MM.1S (cell line): ENCODE results near the gene STARD10.

Source experiments
- CTCF ChIP-seq: fragments of 300-600 bp; sonication (generic); IDR thresholded peaks from 2 replicates; pipeline ENCODE4 v1.5.1; 2016; ENCODE audit warnings: antibody characterized with exemption, low read length, mixed read lengths
- EZH2 ChIP-seq: fragments of 300-600 bp; sonication (generic); optimal IDR thresholded peaks from 2 replicates; pipeline ENCODE3; 2017; ENCODE audit warnings: low read depth, mild to moderate bottlenecking, antibody characterized with exemption, low read length, mixed read lengths
- EZH2phosphoT487 ChIP-seq: fragments of 300-600 bp; sonication (generic); IDR thresholded peaks from 2 replicates; pipeline ENCODE4 v1.6.1; 2018; ENCODE audit warnings: antibody characterized with exemption, low read length

GRCh38 chr11:72838691-72839305 lies 45.0 kb upstream of the STARD10 start:
- no peak for TF ChIP-seq CTCF
- no peak for TF ChIP-seq EZH2
- no peak for TF ChIP-seq EZH2phosphoT487
